Suprapubic skin (tissue), 4 donors: ENCODE measurements around the gene LAMA5. TPM values are rescaled to one million over a fixed set of nuclear protein-coding genes. Genes with fewer than 3 reads are reported as not detected.

Source experiments
- DNase-seq, 2 donors: peaks; one replicate each; pipeline ENCODE4 v3.0.0-alpha.2; 2019; ENCODE audit warnings: low spot score in 2 of 2
- H3K27ac ChIP-seq: fragments of 200-600 bp; sonication (generic); one replicate; pipeline ENCODE4 v1.5.1; 2019
- H3K27me3 ChIP-seq: fragments of 200-600 bp; sonication (generic); one replicate; pipeline ENCODE4 v1.5.1; 2019
- H3K36me3 ChIP-seq: fragments of 200-600 bp; sonication (generic); one replicate; pipeline ENCODE4 v1.5.1; 2019
- H3K4me1 ChIP-seq: fragments of 200-600 bp; sonication (generic); one replicate; pipeline ENCODE4 v1.5.1; 2019
- H3K4me3 ChIP-seq: fragments of 200-600 bp; sonication (generic); one replicate; pipeline ENCODE4 v1.5.1; 2019; ENCODE audit warnings: mild to moderate bottlenecking
- H3K9me3 ChIP-seq: fragments of 200-600 bp; sonication (generic); one replicate; pipeline ENCODE4 v1.5.1; 2019
- EP300 ChIP-seq: sonication (generic); formaldehyde crosslinking; IDR thresholded peaks from one replicate; pipeline ENCODE4 v1.6.1; 2017; ENCODE audit warnings: antibody characterized with exemption
- POLR2A ChIP-seq, 2 donors: fragments of 450-650 bp; IDR thresholded peaks; one replicate each; pipeline ENCODE4 v1.6.1; 2017; ENCODE audit warnings: antibody characterized with exemption in 2 of 2, mild to moderate bottlenecking in 2 of 2, moderate library complexity in 2 of 2
- POLR2AphosphoS5 ChIP-seq, 3 donors: sonication (generic); formaldehyde crosslinking; IDR thresholded peaks; one replicate each; pipeline ENCODE4 v1.6.1; 2017; ENCODE audit warnings: antibody characterized with exemption in 3 of 3
- WGBS: methylation state at CpG from one replicate; pipeline ENCODE4 v1.1.5; 2018; 5-methylcytosine and 5-hydroxymethylcytosine counted together
- total RNA-seq, 4 donors: library from RNA; depleted of rRNA; stranded (reverse); fragments of >200 nt; gene quantifications; one replicate each; pipeline ENCODE4 v1.1.0, GENCODE V29; 2016
- TF ChIP-seq, protein P1 (sequence below), 2 donors: fragments of 200-600 bp in 1 of 2; fragments of 450-650 bp in 1 of 2; sonication (generic) in 1 of 2; IDR thresholded peaks; one replicate each; pipeline ENCODE4 v1.5.1; 2016 to 2019; ENCODE audit warnings: antibody characterized with exemption in 2 of 2, mild to moderate bottlenecking in 1 of 2, moderate library complexity in 1 of 2

Gene LAMA5
- total RNA-seq, 4 donors from 2014 or later, result 200 to 623 (median 316) TPM

DNA sequence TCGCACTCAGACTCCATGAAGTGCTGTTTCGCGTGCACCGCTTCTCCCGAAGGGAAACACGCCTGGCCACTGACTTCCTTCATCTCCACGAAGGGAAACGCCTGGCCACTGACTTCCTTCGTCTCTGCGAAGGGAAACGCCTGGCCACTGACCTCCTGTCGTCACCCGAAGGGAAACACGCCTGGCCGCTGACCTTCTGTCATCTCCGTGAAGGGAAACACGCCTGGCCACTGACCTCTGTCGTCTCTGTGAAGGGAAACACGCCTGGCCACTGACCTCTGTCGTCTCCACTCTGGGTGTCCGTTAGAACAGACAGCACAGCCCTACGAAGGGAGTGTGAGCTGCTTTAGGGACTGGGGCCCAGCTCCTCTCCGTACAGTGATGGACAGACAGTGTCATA, 81.4 kb downstream of the LAMA5 start:
- H3K36me3 ChIP-seq, result peaks cover 73% of the 10 kb centered on the region
- DNase-seq, result peak in 1 of 2 donors; percentile 67

DNA sequence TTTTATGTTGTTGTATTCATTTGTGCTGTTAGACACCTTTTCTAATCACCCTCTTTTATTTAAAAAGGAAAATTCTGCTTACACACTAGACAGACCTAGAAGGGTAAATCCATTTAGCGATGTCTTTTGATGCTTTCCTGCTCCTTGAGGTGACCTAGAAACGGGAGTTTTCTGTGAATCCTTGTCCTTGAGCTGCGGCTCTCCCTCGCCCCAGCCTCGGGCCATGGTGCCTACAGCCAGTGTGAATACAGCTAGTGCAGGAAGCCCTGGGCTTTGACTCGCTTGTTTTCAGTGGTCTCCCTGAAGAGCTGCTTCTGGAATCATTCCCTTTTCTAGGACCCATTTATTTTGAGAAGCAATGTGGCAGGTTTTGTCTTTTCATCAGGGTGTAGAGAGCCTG, 82.0 kb downstream of the LAMA5 start:
- Histone ChIP-seq H3K36me3 (peaks cover 78% of the 10 kb centered on the region), H3K27me3 (no peaks in the 10 kb centered on the region), H3K4me3 (no peak overlapping the region), H3K27ac (peak overlapping the region; percentile 11), H3K4me1 (peaks cover 19% of the 10 kb centered on the region), H3K9me3 (no peaks in the 10 kb centered on the region)
- TF ChIP-seq POLR2A (IDR thresholded peaks at IDR 0.05), result no peak
- no peak for TF ChIP-seq POLR2AphosphoS5 (IDR thresholded peaks at IDR 0.05)
- TF ChIP-seq EP300, result no peak
- TF ChIP-seq, protein P1, sequence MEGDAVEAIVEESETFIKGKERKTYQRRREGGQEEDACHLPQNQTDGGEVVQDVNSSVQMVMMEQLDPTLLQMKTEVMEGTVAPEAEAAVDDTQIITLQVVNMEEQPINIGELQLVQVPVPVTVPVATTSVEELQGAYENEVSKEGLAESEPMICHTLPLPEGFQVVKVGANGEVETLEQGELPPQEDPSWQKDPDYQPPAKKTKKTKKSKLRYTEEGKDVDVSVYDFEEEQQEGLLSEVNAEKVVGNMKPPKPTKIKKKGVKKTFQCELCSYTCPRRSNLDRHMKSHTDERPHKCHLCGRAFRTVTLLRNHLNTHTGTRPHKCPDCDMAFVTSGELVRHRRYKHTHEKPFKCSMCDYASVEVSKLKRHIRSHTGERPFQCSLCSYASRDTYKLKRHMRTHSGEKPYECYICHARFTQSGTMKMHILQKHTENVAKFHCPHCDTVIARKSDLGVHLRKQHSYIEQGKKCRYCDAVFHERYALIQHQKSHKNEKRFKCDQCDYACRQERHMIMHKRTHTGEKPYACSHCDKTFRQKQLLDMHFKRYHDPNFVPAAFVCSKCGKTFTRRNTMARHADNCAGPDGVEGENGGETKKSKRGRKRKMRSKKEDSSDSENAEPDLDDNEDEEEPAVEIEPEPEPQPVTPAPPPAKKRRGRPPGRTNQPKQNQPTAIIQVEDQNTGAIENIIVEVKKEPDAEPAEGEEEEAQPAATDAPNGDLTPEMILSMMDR (IDR thresholded peaks at IDR 0.05), result no peak
- DNase-seq, result no peak
- WGBS, result 79% methylated on average over 6 of the region's 6 CpGs

More for the DNA sequence above, 81.4 kb downstream of the LAMA5 start:
- WGBS, result 78% methylated on average over 23 of the region's 23 CpGs
- TF ChIP-seq POLR2AphosphoS5 (IDR thresholded peaks at IDR 0.05) (peak in 1 of 3 donors; percentile 14), POLR2A (IDR thresholded peaks at IDR 0.05) (no peak), EP300 (no peak)
- TF ChIP-seq, protein P1 (IDR thresholded peaks at IDR 0.05), result no peak
- Histone ChIP-seq H3K9me3 (no peaks in the 10 kb centered on the region), H3K4me1 (peaks cover 19% of the 10 kb centered on the region), H3K27ac (peak overlapping the region; percentile 9), H3K27me3 (no peaks in the 10 kb centered on the region), H3K4me3 (no peak overlapping the region)

DNA sequence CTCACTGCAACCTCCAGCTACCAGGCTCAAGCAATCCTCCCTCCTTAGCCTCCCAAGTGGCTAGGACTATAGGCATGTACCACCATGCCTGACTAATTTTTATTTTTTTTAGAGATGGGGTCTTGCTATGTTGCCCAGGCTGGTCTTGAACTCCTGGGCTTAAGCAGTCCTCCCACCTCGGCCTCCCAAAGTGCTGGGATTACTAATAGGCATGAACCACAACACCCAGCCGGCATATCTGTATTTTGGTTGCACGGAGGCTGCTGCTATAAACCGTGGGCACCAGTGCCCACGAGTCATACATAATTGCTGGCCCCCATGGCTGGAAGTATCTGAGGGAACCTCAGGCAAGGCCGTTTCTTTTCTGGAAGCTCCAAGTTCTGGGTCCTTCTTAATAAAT, 82.7 kb downstream of the LAMA5 start:
- no peaks in the 10 kb centered on the region for H3K27me3 ChIP-seq
- peaks cover 79% of the 10 kb centered on the region for H3K36me3 ChIP-seq
- H3K9me3 ChIP-seq, result no peaks in the 10 kb centered on the region
- WGBS, result 90% methylated on average over 6 of the region's 6 CpGs
- no peak for TF ChIP-seq EP300
- TF ChIP-seq, protein P1 (IDR thresholded peaks at IDR 0.05), result no peak
- no peak for TF ChIP-seq POLR2A (IDR thresholded peaks at IDR 0.05)
- TF ChIP-seq POLR2AphosphoS5 (IDR thresholded peaks at IDR 0.05), result no peak
- DNase-seq, result no peak
- H3K4me3 ChIP-seq, result no peak overlapping the region
- H3K4me1 ChIP-seq, result peaks cover 19% of the 10 kb centered on the region
- H3K27ac ChIP-seq, result no peak overlapping the region

DNA sequence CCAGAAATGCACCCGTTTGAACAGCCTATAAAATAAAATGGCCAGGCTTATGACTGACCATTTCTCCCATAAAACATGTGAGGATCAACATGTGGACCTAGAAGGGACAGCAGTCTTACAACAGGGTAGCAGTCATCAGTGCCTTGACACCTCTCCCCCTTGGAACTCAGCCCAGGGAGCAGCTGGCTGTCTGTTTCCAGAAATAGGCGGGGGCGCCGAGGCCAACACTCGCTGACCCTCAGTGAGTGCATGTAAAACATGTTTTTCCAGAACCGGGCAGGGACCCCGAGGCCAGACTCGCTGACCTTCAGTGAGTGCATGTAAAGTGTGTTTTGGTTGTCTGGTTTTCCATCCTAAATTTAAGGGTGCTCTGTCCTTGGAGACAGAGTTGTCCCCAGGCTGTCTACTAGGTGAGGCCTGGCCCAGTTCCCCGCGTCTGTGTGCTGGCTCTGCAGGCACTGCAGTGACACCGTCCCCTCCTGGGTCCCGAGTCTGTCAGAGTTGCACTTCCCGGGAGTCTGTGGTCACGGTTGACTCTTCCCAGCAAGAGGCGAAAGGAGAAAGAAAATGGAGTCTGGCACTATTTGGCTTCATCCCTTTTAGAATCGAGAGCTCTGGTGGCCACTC, 84.1 kb downstream of the LAMA5 start:
- 84% methylated on average over 15 of the region's 16 CpGs for WGBS
- TF ChIP-seq EP300 (no peak), POLR2AphosphoS5 (IDR thresholded peaks at IDR 0.05) (no peak), POLR2A (IDR thresholded peaks at IDR 0.05) (no peak)
- TF ChIP-seq, protein P1 (IDR thresholded peaks at IDR 0.05), result no peak
- DNase-seq, result no peak
- Histone ChIP-seq H3K9me3 (no peaks in the 10 kb centered on the region), H3K4me3 (no peak overlapping the region), H3K27me3 (no peaks in the 10 kb centered on the region), H3K36me3 (peaks cover 82% of the 10 kb centered on the region), H3K27ac (no peak overlapping the region), H3K4me1 (peaks cover 12% of the 10 kb centered on the region)

DNA sequence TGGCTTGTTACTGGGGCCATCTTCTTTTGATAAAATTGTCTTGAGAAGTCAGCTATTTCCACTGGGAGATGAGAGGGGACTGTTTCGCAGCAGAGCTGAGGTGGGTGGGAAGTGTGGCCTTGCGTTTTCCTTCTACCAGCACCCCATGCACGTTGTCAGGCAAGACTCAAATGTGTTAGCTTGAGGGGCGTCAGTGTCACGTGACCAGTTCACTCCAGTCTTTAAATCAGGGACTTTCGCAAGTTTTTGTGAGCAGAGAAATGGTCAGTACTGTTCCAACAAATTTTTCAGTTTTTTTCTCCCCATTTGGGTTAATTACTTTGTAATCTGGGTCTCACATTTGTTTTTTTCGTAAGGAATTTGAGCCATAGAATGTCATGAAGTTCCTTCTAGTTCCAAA, 85.0 kb downstream of the LAMA5 start:
- WGBS, result 91% methylated on average over 7 of the region's 7 CpGs
- no peaks in the 10 kb centered on the region for H3K9me3 ChIP-seq

More for the DNA sequence above, 85.0 kb downstream of the LAMA5 start:
- Histone ChIP-seq H3K27me3 (no peaks in the 10 kb centered on the region), H3K4me1 (peaks cover 3% of the 10 kb centered on the region), H3K27ac (no peak overlapping the region), H3K4me3 (no peak overlapping the region), H3K36me3 (peaks cover 84% of the 10 kb centered on the region)
- DNase-seq, result no peak
- TF ChIP-seq POLR2AphosphoS5 (IDR thresholded peaks at IDR 0.05) (no peak), EP300 (no peak), POLR2A (IDR thresholded peaks at IDR 0.05) (no peak)
- TF ChIP-seq, protein P1 (IDR thresholded peaks at IDR 0.05), result no peak
